Measurements from ENCODE around the gene HOMER3. TPM values are rescaled to one million over a fixed set of nuclear protein-coding genes. Genes with fewer than 3 reads are reported as not detected.

Gene HOMER3
- total and polyA plus RNA-seq, 2 donors (not counting 3 experiments of a cell fraction or from before 2014, with no cell fraction given): 139 to 184 TPM

- peaks cover 0 to 17% of the 10 kb centered on the region in 2 experiments for H3K36me3 ChIP-seq (ENCODE audit: control insufficient read depth in 2 of 2, extremely low read depth in 1 of 2, insufficient read depth in 2 of 2, low read length in 2 of 2)
- dilution Hi-C loops (cut with MboI; ENCODE audit: extremely low pct_ligation_motif_present, low sequenced_read_pairs): no loop called here
- FAIRE-seq (no peak), DNase-seq (ENCODE audit: low read depth, low spot score) (no peak)
- no peaks in the 10 kb centered on the region for H4K20me1 ChIP-seq (replicated peaks; ENCODE audit: control insufficient read depth, extremely low read depth, insufficient read depth, low read length)
- BruUV-seq (replicated peaks): no TSS peak
- H3K9ac ChIP-seq (replicated peaks; ENCODE audit: extremely low read depth, insufficient read depth, low read length): no peak overlapping the region
- H3K4me2 ChIP-seq (ENCODE audit: insufficient read depth, low read length): no peak overlapping the region
- no peaks in the 10 kb centered on the region for H3K9me1 ChIP-seq (replicated peaks; ENCODE audit: control insufficient read depth, extremely low read depth, insufficient read depth, low read length)
- peaks cover 0 to 2% of the 10 kb centered on the region in 2 experiments for H3K27me3 ChIP-seq (ENCODE audit: control insufficient read depth in 2 of 2, insufficient read depth in 2 of 2, low read length in 2 of 2)
- no peak overlapping the region for H3K27ac ChIP-seq (ENCODE audit: insufficient read depth, low read depth, low read length)
- no peaks in the 10 kb centered on the region for H3K79me2 ChIP-seq (ENCODE audit: control insufficient read depth, insufficient read depth, low read length)
- ChIA-PET POLR2A (no interaction called here), CTCF (interaction anchor here (1.1 to 1.6 kb wide), 3 partner anchors 17 to 52 kb away, joined by 3 read pairs; no protein-coding TSS in a partner anchor)
- H3K4me1 ChIP-seq (ENCODE audit: control insufficient read depth, extremely low read depth, insufficient read depth, low read length): no peaks in the 10 kb centered on the region
- intact Hi-C loops (cut with micrococcal nuclease): loop anchor here (5.0 kb wide), 1 partner anchor 73 kb away; no protein-coding TSS in a partner anchor
- no peak overlapping the region for H2AFZ ChIP-seq (ENCODE audit: low read depth, low read length)
- no peak overlapping the region for H3K4me3 ChIP-seq (replicated peaks in 1 of 3; ENCODE audit: insufficient read depth in 1 of 3, low read depth in 1 of 3, low read length in 3 of 3)
- H3K9me3 ChIP-seq (replicated peaks; ENCODE audit: control insufficient read depth, insufficient read depth, low read length): no peaks in the 10 kb centered on the region
- no peak for TF ChIP-seq CTCF (IDR thresholded peaks at IDR 0.05; ENCODE audit: extremely low read depth in 1 of 2, insufficient read depth in 1 of 2, low read depth in 1 of 2, low read length in 2 of 2)
- TF ChIP-seq JUN (IDR thresholded peaks at IDR 0.05; ENCODE audit: borderline replicate concordance, insufficient read depth, insufficient read length, low read depth): no peak
Measured at GRCh38 chr19:18898607-18899408, 42.2 kb downstream of the HOMER3 start.

GRCh38 chr19:18898081-18898606 is 42.9 kb downstream of the HOMER3 start:
- no peak for TF ChIP-seq GATA2 (IDR thresholded peaks at IDR 0.05; ENCODE audit: insufficient read depth, insufficient read length, low read depth, low read length)
- no peak for TF ChIP-seq CTCF (IDR thresholded peaks at IDR 0.05; ENCODE audit: extremely low read depth in 1 of 2, insufficient read depth in 1 of 2, low read depth in 1 of 2, low read length in 2 of 2)
- TF ChIP-seq POLR2A (IDR thresholded peaks at IDR 0.05; ENCODE audit: low read depth, low read length): no peak
- FAIRE-seq: no peak
- no peaks in the 10 kb centered on the region for H3K9me1 ChIP-seq (replicated peaks; ENCODE audit: control insufficient read depth, extremely low read depth, insufficient read depth, low read length)
- H3K4me3 ChIP-seq (replicated peaks in 1 of 3; ENCODE audit: insufficient read depth in 1 of 3, low read depth in 1 of 3, low read length in 3 of 3): no peak overlapping the region
- H3K9me3 ChIP-seq (replicated peaks; ENCODE audit: control insufficient read depth, insufficient read depth, low read length): no peaks in the 10 kb centered on the region
- no peak overlapping the region for H3K4me2 ChIP-seq (ENCODE audit: insufficient read depth, low read length)
- H3K27me3 ChIP-seq (ENCODE audit: control insufficient read depth in 2 of 2, insufficient read depth in 2 of 2, low read length in 2 of 2): peaks cover 0 to 2% of the 10 kb centered on the region in 2 experiments
- intact Hi-C loops (cut with micrococcal nuclease): loop anchor here (5.0 kb wide), 1 partner anchor 74 kb away; no protein-coding TSS in a partner anchor
- dilution Hi-C loops (cut with MboI; ENCODE audit: extremely low pct_ligation_motif_present, low sequenced_read_pairs): no loop called here
- no peaks in the 10 kb centered on the region for H4K20me1 ChIP-seq (replicated peaks; ENCODE audit: control insufficient read depth, extremely low read depth, insufficient read depth, low read length)
- H3K4me1 ChIP-seq (ENCODE audit: control insufficient read depth, extremely low read depth, insufficient read depth, low read length): no peaks in the 10 kb centered on the region
- no peak overlapping the region for H2AFZ ChIP-seq (ENCODE audit: low read depth, low read length)
- no peak overlapping the region for H3K27ac ChIP-seq (ENCODE audit: insufficient read depth, low read depth, low read length)
- CTCF ChIA-PET: interaction anchor here (1.1 to 1.6 kb wide), 3 partner anchors 18 to 89 kb away, joined by 3 to 5 read pairs (median 3); no protein-coding TSS in a partner anchor
- POLR2A ChIA-PET: no interaction called here
- no TSS peak for BruUV-seq (replicated peaks)
- no peaks in the 10 kb centered on the region for H3K79me2 ChIP-seq (ENCODE audit: control insufficient read depth, insufficient read depth, low read length)
- no peak for DNase-seq (ENCODE audit: low read depth, low spot score)
- H3K9ac ChIP-seq (replicated peaks; ENCODE audit: extremely low read depth, insufficient read depth, low read length): no peak overlapping the region
- H3K36me3 ChIP-seq (ENCODE audit: control insufficient read depth in 2 of 2, extremely low read depth in 1 of 2, insufficient read depth in 2 of 2, low read length in 2 of 2): peaks cover 0 to 14% of the 10 kb centered on the region in 2 experiments

Data from endothelial cell of umbilical vein (primary cell).